Neural progenitor cell (in vitro differentiated cells): ENCODE results near the gene CDK17.

ENCODE experiments used
- CTCF ChIP-seq: fragments of 200-600 bp; sonication (generic); IDR thresholded peaks from 2 replicates; pipeline ENCODE4 v1.5.1; 2017; ENCODE audit warnings: antibody characterized with exemption, mild to moderate bottlenecking
- EZH2 ChIP-seq: fragments of 200-600 bp; sonication (generic); IDR thresholded peaks from 2 replicates; pipeline ENCODE4 v1.6.1; 2017; ENCODE audit warnings: antibody characterized with exemption, mild to moderate bottlenecking, moderate library complexity

GRCh38 chr12:96438330-96438729 is 38.1 kb upstream of the CDK17 start:
- TF ChIP-seq CTCF (no peak), EZH2 (no peak)
